GM18502 (cell line): ENCODE data around the gene CCDC68.

Source experiments
- ATAC-seq: cut with Tn5 transposase; IDR thresholded peaks from one replicate; pipeline ENCODE4 v1.9.1; 2021; ENCODE audit warnings: mild to moderate bottlenecking; ENCODE audit not compliant: unreplicated experiment, poor library complexity

Gene CCDC68

DNA sequence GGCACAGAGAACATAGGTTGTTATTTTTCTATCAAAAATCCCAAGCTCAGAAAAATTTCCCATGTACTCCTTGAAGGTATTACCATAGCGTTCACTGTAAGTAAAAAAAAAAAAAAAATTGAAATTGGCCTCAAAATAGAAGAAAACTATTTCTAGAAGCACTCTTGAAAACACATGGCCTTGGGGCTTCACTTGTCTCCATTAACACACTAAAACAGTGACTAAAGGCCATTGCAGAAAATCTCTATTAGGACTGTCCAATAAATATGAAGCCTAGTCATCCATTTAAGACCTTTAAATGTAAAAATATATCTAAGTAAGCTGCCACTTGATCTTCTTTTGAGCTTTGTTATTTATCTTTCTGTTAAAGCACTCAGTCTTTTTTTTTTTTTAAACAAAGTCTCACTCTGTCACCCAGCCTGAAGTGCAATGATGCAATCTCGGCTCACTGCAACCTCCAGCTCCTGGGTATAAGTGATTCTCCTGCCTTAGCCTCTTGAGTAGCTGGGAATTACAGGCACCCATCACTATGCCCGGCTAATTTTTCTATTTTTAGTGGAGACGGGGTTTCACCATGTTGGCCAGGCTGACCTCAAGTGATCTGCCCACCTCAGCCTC lies 35.8 kb downstream of the CCDC68 start:
- ATAC-seq, result no peak

DNA sequence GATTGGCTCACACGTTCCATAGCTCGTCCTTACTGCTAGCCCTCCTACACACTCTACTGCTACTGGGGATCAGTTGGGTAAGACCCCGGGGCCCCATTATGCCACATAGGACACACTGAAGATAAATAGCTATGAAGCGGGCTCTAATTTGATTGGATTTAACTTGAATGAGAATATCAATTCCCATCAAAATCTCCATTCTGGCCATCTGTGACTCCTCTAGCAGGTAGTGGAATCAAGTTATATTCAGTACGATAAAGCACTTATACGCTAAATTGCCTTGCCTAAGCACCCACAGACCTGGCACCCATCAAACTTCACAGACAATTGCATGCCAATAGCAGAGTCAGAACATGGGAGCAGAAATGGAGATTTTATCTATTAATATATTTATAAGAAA lies 39.8 kb downstream of the CCDC68 start:
- no peak for ATAC-seq

DNA sequence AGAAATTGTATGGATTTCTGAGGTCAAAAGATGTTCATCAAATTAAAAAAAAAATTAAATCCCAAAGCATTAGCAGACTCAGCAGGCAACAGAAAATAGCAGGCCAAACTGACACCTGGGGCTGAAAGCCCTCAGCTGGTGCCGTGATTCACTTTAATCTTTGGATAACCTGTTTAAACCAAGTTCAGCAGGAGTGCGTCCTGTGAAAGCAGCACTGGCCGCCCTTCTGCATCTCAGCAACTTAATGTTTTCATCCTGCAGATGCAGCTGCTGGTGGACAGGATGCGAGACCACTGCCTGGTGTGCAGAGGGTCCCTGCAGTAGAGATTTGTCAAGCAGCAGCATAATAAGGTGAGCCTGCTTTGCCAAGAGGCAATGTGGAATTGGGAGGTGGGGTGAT lies 41.2 kb downstream of the CCDC68 start:
- ATAC-seq, result no peak

DNA sequence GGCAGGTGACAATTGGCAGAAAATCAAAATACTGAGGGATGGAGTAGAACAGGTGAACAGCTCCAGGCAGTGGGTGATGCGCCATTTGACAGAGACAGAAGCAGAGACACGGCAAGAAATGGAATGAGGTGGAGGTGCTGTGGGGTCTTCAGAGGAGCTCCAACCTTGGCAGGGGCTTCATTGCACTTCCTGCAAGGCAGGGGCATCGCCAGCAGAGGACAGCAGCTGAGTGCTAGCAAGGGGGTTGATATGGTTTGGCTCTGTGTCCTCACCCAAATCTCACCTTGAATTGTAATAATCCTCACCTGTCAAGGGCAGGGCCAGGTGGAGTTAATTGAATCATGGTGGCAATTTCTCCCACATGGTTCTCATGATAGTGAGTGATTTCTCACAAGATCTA lies 42.8 kb downstream of the CCDC68 start:
- no peak for ATAC-seq

DNA sequence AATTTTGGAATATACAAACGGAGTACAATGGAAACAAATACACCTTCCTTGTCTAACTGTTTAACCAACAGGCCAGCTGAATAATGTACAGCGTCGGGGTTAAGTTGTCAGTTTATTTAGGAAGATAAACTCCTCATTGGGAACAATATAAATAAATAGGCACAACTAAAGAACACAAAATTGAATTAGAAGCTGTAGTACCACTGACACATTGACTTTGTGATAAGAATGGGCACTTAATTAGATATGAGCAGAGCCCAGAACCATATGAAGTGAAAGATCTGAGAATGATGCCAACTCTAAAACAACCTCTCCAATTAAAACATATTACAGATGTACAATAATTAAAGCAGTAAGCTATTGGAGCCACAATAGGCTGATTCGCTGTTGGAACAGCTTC lies 44.4 kb downstream of the CCDC68 start:
- ATAC-seq, result no peak

DNA sequence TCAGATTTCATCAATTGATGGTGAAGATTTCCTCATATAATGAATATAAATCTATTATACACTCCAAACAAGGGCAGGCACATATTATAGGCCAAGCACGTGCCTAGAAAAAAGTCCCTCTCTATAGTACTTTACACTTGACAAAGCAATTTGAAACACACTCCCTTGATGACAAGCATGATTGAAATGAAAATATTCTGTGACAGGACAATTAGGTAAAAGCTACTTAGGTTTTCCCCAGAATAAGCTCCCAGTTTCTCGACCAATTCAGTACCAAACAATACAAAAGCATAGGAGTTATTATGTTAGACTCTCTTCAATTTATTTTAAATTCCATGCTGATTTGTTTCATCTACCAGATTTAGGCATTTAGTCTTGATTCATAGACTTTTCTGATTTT lies 47.7 kb downstream of the CCDC68 start:
- no peak for ATAC-seq

DNA sequence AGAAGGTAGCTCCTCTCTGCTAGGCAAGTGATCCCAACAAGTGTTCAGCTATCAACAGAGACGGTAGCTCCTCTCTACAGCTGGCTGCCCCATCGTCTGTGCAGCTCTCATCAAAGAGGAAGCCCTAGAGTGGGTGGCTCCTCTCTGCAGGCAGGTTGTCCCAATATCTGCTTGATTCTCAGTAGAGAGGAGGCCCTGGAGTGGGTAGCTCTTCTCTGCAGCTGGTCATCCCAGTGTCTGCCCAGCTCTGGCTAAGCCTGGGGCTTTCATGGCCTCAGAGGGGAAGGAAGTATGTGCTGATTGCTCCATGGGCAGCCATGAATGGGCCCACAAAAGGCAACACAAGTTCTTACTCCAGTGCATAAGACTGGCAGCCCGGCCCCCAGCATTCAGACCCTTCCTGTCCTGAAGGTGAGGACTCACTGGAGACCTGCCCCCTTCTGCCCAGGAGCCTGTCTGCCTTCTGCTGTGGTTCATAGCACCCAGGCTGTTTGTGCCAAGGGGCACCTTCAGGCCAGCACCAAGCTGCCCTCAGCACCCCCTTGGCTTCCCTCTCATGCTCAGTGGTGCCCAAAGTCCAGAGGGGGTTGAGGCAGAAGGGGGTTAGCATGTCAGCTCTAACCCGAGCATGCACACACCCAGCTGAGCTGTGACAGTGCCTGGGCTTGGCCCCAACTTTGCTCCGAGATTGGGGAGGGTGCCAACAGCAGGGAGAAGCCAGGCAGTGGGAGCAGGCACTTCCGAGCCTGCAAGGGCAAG lies 48.9 kb downstream of the CCDC68 start:
- no peak for ATAC-seq

DNA sequence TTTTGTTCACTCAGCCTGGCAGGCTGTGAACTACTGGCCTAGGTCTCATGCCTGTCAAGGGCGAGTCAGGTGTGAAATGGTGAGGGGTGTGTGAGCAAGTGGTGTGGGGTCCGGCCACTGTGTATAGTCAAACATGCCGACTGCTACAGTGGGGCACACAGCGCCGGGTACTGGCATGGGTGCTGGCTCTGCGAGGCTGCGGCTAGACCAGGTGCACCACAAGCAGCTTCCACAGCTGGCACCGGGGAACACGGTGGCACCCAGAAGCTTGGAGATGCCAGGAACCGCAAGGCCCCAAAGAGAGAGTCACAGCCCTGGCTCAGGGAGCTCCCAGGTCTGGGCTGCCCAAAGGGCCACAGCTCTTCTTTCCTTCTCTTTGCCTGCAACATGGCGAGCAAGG lies 49.7 kb downstream of the CCDC68 start:
- ATAC-seq, result no peak

DNA sequence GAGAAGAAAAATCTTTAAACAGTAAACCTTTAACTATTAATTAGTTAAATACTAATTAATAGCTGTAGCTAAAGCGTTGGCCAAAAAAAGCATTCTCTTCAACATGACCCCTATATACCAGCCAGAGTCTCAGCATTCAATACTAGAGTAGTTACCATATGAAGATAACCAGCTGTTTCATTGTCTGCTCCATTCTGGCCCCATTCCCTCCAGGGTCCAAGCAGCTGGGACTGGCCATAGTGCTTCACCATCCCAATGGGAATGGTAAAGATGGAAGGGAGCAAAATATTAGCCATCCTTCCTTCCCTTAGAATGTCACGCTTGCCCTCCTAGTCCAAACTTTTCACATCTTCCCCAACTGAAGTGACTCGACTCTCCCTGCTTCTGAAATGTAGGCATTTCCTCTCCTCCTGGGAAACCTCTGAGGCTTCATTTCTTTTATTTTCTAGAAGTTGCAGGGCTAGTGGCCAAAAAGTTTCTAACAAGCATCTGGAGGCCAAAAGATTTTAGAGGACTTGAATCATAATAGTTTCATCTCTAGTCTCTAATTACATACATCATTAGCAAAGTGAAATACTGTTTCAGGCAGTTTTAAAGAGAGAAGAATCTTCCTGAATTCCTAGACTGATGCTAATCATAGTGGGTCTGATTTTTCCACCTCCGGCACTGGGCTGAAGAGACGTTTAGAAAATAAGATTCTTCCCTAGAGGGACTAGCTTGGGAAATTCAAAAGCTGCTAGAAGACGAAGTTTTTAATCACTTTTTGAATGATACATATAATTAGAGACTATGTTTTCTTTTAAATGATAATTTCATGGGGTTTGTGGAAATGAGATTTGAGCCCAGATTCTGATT lies 52.7 kb downstream of the CCDC68 start:
- no peak for ATAC-seq

DNA sequence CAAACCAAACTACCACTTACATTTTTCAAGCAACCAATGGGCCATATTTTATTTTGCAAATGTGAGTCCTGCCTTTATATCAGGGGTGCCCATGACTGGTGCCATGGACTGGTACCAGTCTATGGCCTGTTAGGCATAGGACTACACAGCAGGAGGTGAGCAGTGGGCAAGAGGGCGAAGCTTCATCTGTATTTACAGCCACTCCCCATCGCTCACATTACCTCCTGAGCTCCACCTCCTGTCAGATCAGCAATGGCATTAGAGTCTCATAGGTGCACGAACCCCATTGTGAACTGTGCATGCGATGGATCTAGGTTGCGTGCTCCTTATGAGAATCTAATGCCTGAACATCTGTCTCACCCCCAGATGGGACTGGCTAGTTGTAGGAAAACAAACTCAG lies 53.6 kb downstream of the CCDC68 start:
- no peak for ATAC-seq

DNA sequence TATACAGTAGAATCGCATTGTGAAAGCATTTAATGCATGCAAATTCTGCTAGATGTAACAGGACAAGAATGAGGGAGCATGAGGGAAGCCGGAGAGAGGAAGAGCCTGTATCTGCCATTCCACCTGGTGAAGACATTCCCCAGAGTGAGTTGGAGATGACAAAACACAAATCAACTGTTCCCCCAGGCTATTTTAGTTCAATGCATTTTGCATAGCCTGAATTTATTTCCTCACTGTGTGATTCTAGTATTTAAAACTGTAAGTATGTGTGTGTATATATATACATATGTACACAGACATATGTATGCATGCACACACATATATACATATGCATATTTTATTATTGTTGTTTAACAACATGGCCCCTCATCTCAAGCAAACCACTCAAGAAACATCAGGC lies 54.7 kb downstream of the CCDC68 start:
- ATAC-seq, result no peak

DNA sequence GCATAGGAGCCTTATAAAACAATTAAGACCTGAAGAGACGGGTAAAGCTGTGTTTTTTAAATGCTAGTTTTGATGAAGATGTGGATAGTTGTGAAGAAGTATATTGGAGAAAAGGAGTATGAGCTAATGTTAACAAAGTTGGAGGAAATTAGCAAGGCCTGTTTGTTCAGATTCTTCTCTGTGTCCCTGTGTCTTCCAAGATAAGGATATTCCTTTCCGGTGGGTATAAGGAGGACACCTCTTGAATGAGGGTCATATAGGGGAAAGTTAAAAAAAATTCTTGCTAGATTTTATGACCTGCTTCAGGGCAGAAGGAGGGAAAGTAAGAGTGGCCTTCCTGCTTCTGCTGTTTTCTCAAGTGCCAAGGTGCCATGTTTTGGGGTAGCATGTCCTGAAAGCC lies 59.0 kb downstream of the CCDC68 start:
- ATAC-seq, result no peak

DNA sequence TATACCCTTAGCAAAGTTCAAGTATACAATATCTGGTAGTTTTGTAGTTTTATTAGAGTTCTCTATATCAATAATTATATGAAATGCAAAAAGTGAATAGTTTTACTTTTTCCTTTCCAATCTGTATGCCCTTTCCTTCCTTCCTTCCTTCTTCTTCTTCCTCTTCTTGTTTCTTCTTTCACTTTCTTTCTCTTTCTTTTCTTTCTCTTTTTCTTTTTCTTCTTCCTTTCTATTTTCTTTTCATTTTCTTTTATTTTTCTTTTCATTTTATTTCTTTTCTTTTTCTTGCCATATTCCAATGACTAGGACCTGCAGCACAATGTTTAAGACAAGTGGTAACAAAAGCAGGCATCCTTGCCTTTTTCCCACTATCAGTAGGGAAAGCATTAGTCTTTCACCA lies 59.8 kb downstream of the CCDC68 start:
- no peak for ATAC-seq

DNA sequence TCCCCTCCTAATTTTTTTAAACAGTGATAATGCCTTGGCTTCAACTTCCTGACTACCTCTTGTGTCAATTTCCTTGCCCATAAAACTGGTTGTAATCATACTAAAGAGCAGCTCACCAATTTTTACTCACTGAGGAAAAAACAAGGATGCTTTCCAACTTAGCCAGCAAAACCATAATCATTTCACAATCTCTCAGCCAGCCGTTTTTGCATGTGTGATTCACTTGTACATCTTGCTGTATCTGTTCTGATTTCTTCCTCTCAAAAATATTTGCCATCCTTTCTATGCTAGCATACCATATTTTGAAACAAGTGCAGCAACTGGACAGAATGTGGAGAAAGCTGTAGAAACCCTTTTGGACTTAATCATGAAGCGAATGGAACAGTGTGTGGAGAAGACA lies 70.3 kb downstream of the CCDC68 start:
- ATAC-seq, result no peak

DNA sequence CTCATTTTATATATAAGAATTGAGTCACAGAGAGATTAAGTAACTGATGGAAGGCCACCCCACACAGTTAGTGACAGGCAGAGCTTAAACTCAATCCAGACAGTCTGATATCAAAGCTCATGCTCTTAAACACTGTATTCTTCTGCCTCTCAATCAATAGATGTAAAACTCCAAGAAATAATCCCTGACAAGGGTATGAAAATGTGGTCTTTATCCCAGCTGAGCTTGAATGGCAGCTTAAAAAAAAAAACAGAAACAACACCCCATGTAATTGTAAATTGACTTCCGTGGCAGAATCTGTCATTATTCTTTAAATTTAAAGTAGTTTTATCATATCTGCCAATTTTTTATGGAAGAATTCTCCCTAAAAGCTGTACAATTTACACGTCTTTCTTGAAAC lies 70.9 kb downstream of the CCDC68 start:
- no peak for ATAC-seq

DNA sequence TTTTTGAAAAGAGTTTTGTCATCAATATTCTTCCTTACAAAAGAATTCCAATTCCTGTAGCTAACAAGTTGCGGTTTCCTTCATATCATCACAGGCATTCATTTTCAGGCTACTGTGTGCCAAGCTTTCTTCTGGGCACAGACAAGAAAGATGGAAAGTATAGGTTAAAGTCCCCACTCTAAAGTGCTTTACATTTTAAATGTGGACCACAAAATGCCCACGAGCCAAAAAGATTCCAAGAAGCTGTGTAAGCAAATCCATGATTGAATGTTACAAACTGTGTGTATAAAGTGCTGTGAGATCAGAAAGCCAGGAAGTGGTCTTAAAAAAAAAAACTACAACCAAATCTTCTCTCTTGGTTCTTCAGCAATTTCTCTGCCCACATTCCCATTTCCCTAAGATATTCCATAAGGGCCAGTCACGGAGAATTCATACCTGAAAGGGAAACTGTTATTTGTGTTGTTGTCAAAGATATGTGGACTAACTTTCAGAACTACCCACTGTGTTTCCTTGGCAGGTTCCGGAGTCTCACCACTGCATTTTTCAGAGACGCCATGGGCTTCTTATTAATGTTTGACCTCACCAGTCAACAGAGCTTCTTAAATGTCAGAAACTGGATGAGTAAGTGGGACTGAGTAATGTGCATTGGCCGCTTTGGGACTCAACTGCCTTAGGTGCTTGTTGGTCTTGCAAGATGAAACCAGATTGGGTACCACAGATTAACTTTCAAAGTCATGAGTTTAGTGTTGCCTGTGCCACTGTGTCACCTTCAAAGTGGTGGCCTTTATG lies 75.3 kb downstream of the CCDC68 start:
- no peak for ATAC-seq

DNA sequence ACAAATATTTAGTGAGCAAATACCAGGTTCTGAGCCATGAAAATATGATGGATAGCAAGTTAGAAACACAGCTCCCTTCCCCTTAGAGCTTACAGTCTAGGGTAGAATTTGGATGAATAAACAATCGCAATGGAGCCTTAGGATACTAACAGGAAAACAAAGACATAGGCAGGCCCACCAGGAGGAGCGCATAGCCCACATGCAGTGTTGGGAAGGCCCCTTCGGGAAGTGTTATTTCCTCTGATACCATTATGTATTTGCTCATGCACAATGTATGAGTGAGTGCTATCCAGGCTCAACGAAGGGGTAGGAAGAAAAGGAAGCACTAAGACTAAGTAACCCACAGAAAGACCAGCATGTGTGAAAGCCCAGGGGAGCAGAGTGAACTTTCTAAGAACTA lies 76.9 kb downstream of the CCDC68 start:
- ATAC-seq, result no peak

DNA sequence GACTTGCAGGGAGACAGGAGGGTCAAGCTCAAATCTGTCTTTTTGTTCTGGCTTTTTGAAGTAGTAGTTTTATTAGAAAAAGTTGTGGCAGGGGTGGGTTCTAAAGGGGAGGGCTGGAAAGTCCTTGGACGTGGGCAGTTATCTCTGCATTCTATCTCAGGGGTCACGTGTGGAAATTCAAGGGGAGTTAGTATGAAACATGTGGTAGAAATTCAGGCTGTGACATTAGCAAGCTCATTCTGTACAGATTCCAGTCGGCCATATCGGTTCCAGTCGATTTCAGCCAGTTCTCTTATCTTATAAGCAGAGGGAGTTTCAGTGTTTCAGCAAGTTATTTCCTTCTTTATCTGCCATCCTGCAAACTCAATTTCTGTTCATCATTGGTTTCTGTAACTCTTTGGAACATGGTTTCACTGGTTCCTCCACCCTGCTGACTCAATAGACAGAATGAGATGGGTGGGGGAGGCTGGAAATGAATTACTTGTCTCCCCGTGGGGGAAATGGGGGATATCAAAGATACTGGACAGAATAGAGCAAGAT lies 78.0 kb downstream of the CCDC68 start:
- no peak for ATAC-seq

DNA sequence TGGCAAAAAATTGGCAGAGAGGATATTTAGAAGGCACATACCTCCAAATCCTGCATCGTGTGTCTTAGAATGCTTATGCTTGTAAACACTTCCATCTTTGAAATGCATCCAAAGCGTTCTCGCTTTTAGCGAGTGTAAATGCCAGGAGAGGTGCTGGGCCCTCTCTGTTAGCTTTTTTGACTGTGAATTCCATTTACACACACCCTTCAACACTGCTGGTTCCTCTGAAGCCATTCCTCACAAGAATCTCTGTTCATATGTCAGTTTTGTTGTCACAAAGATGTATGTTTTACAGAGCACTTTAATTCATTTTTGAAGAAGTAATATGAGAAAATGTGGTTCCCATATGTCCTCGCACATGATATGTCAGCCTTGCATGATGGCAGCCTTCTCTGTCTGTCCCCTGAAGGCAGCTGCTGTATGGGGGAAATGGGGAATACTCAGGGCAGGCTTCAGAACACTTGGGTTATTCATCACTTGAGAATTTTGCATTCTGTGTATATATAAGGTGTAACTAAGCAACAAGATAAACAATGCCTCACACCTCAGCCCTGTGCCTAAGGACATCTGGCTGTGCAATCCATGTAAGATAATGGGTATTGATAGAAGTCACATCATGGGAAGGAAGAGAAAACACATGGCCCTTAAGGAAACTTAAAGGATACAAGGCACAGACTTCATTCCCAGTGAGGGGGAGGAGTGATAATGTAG lies 78.7 kb downstream of the CCDC68 start:
- no peak for ATAC-seq

DNA sequence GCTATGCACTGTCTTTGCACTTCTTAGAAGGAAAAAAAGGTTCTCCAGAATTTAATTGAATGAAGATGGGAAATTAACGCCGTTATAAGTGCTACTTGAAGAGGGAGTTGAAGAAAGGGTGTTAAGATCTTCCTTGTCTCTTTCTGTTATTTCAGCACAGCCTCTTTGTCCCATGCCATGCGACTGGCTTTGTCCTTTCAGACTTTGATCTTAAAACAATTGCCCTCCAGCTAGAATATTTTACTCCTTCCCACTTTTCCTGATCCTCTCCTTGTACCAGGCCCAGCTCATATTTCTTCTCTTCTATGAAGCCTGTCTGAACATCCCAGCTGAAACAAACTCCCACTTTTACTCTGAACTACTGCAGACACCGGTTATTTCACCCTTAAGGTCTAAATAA lies 79.6 kb downstream of the CCDC68 start:
- no peak for ATAC-seq
